IMR-90 (cell line): ENCODE data around the gene PRKCE. TPM values are rescaled to one million over a fixed set of nuclear protein-coding genes. Genes with fewer than 3 reads are reported as not detected.

Experiments
- ATAC-seq: fragments of 200-7000 bp; cut with Tn5 transposase; 2 replicates; pipeline ENCODE4 v1.9.1; 2020; ENCODE audit warnings: low read depth, mild to moderate bottlenecking, moderate library complexity
- BruUV-seq: library from RNA; stranded (reverse); fragments of 400-500 nt; replicated peaks from 2 replicates; lab custom pipeline; 2021; lab: Mats Ljungman, UMichigan
- CTCF ChIA-PET: fragments of 300-600 bp; formaldehyde crosslinking; extraction: SDS; loops from one replicate; lab custom pipeline; 2021; ENCODE audit warnings: antibody characterized with exemption; lab: Yijun Ruan, JAX
- POLR2A ChIA-PET: fragments of 300-600 bp; sonication (Branson Sonifier 250); formaldehyde crosslinking; loops from one replicate; lab custom pipeline; 2022; ENCODE audit warnings: antibody characterized with exemption; ENCODE audit not compliant: unreplicated experiment; lab: Charles Lee
- DNase-seq: peaks from one replicate; pipeline ENCODE4 v3.0.0; 2013
- H2AFZ ChIP-seq: replicated peaks from 2 replicates; pipeline ENCODE3; 2013; ENCODE audit warnings: low read length, mild to moderate bottlenecking; ENCODE audit not compliant: poor library complexity
- H2AK5ac ChIP-seq: 2 replicates; pipeline ENCODE4 v1.6.1; 2013; ENCODE audit warnings: low read depth, low read length, inconsistent platforms
- H2AK9ac ChIP-seq: replicated peaks from 2 replicates; pipeline ENCODE3; 2013; ENCODE audit warnings: mild to moderate bottlenecking, low read depth, low read length, moderate library complexity; ENCODE audit not compliant: poor library complexity
- H2BK120ac ChIP-seq: 2 replicates; pipeline ENCODE4 v1.6.1; 2013; ENCODE audit warnings: low read depth, low read length, inconsistent platforms
- H2BK15ac ChIP-seq: 3 replicates; pipeline ENCODE4 v1.6.1; 2013; ENCODE audit warnings: low read depth, low read length, inconsistent platforms
- H2BK20ac ChIP-seq: 2 replicates; pipeline ENCODE4 v1.6.1; 2013; ENCODE audit warnings: low read depth, mild to moderate bottlenecking, inconsistent platforms, low read length, moderate library complexity
- H2BK5ac ChIP-seq: 2 replicates; pipeline ENCODE4 v1.6.1; 2013; ENCODE audit warnings: mild to moderate bottlenecking, low read depth, low read length, inconsistent platforms; ENCODE audit not compliant: poor library complexity, severe bottlenecking
- H3K14ac ChIP-seq: replicated peaks from 2 replicates; pipeline ENCODE4 v1.6.1; 2013; ENCODE audit warnings: low read depth, low read length, inconsistent platforms
- H3K18ac ChIP-seq: 2 replicates; pipeline ENCODE4 v1.6.1; 2013; ENCODE audit warnings: low read depth, low read length, control low read depth
- H3K23ac ChIP-seq: 2 replicates; pipeline ENCODE4 v1.6.1; 2013; ENCODE audit warnings: low read depth, low read length, inconsistent platforms
- H3K27ac ChIP-seq: 2 replicates; pipeline ENCODE4 v1.5.1; 2013; ENCODE audit warnings: mild to moderate bottlenecking, control low read depth, low read length; ENCODE audit not compliant: insufficient read depth
- H3K27me3 ChIP-seq: 2 replicates; pipeline ENCODE4 v1.6.1; 2013; ENCODE audit warnings: low read length; ENCODE audit not compliant: control insufficient read depth, insufficient read depth
- H3K36me3 ChIP-seq: 2 replicates; pipeline ENCODE4 v1.6.1; 2013; ENCODE audit warnings: low read length, mixed read lengths; ENCODE audit not compliant: control insufficient read depth, insufficient read depth
- H3K4ac ChIP-seq: 2 replicates; pipeline ENCODE4 v1.6.1; 2013; ENCODE audit warnings: low read depth, low read length, inconsistent platforms
- H3K4me1 ChIP-seq: 2 replicates; pipeline ENCODE4 v1.6.1; 2013; ENCODE audit warnings: low read length, mixed read lengths; ENCODE audit not compliant: control insufficient read depth, insufficient read depth
- H3K4me2 ChIP-seq: 2 replicates; pipeline ENCODE4 v1.6.1; 2013; ENCODE audit warnings: low read depth, mild to moderate bottlenecking, control low read depth, low read length, moderate library complexity
- H3K4me3 ChIP-seq: 2 replicates; pipeline ENCODE4 v1.5.1; 2013; ENCODE audit warnings: low read depth, mild to moderate bottlenecking, control low read depth, low read length, moderate library complexity; ENCODE audit not compliant: insufficient read depth
- H3K56ac ChIP-seq: 2 replicates; pipeline ENCODE4 v1.6.1; 2013; ENCODE audit warnings: low read length, inconsistent platforms; ENCODE audit not compliant: insufficient read depth; ENCODE audit errors: extremely low read depth
- H3K79me1 ChIP-seq, 2 experiments: 2 replicates each; pipeline ENCODE4 v1.6.1; 2013; ENCODE audit warnings: low read length in 2 of 2, inconsistent platforms in 1 of 2, low read depth in 1 of 2
- H3K9ac ChIP-seq: 2 replicates; pipeline ENCODE4 v1.6.1; 2013; ENCODE audit warnings: low read depth, low read length, control low read depth
- H3K9me1 ChIP-seq: 2 replicates; pipeline ENCODE4 v1.6.1; 2013; ENCODE audit warnings: low read length, inconsistent platforms; ENCODE audit not compliant: insufficient read depth
- H3K9me3 ChIP-seq: 2 replicates; pipeline ENCODE4 v1.6.1; 2013; ENCODE audit warnings: low read length; ENCODE audit not compliant: control insufficient read depth, insufficient read depth
- H4K20me1 ChIP-seq: 2 replicates; pipeline ENCODE4 v1.6.1; 2013; ENCODE audit warnings: low read length, inconsistent platforms; ENCODE audit not compliant: insufficient read depth
- H4K5ac ChIP-seq: 2 replicates; pipeline ENCODE4 v1.6.1; 2013; ENCODE audit warnings: mild to moderate bottlenecking, low read depth, low read length, control low read depth
- H4K8ac ChIP-seq, 2 experiments: 2 replicates each; pipeline ENCODE4 v1.6.1; 2013; ENCODE audit warnings: low read depth in 2 of 2, low read length in 2 of 2, control low read depth in 1 of 2, inconsistent platforms in 1 of 2
- H4K91ac ChIP-seq: 2 replicates; pipeline ENCODE4 v1.6.1; 2013; ENCODE audit warnings: low read depth, low read length, inconsistent platforms; ENCODE audit not compliant: insufficient read depth
- BHLHE40 ChIP-seq: fragments of 150-350 bp; IDR thresholded peaks from 2 replicates; pipeline ENCODE4 v1.6.1; 2016; ENCODE audit warnings: mild to moderate bottlenecking, low read depth, low read length
- CEBPB ChIP-seq: IDR thresholded peaks from 2 replicates; pipeline ENCODE4 v1.6.1; 2012; ENCODE audit warnings: low read depth, low read length, improper control_type of control experiment
- CTCF ChIP-seq: conservative IDR thresholded peaks from 2 replicates; pipeline ENCODE4 v1.5.1; 2012; ENCODE audit warnings: mild to moderate bottlenecking, low read depth, low read length, improper control_type of control experiment
- ELK1 ChIP-seq: fragments of 150-350 bp; IDR thresholded peaks from 2 replicates; pipeline ENCODE4 v1.6.1; 2016; ENCODE audit warnings: low read depth, mild to moderate bottlenecking, low read length, moderate library complexity, borderline replicate concordance
- FOS ChIP-seq: fragments of 150-350 bp; IDR thresholded peaks from 2 replicates; pipeline ENCODE4 v1.6.1; 2016; ENCODE audit warnings: low read depth, low read length
- MXI1 ChIP-seq: IDR thresholded peaks from 2 replicates; pipeline ENCODE4 v1.6.1; 2012; ENCODE audit warnings: low read depth, mild to moderate bottlenecking, low read length, moderate library complexity, borderline replicate concordance
- NFE2L2 ChIP-seq: fragments of 150-350 bp; IDR thresholded peaks from 2 replicates; pipeline ENCODE4 v1.6.1; 2016; ENCODE audit warnings: low read depth, mild to moderate bottlenecking, low read length
- POLR2A ChIP-seq: IDR thresholded peaks from 2 replicates; pipeline ENCODE4 v1.6.1; 2012; ENCODE audit warnings: mild to moderate bottlenecking, low read depth, low read length
- RAD21 ChIP-seq: IDR thresholded peaks from 2 replicates; pipeline ENCODE4 v1.6.1; 2012; ENCODE audit warnings: low read length, improper control_type of control experiment
- RFX5 ChIP-seq: IDR thresholded peaks from 2 replicates; pipeline ENCODE4 v1.8.0; 2012; ENCODE audit warnings: low read depth, mild to moderate bottlenecking, low read length, moderate library complexity
- SMC3 ChIP-seq: fragments of 150-350 bp; IDR thresholded peaks from 2 replicates; pipeline ENCODE4 v1.6.1; 2016; ENCODE audit warnings: low read depth, mild to moderate bottlenecking, antibody characterized with exemption, low read length, moderate library complexity
- USF2 ChIP-seq: fragments of 150-350 bp; IDR thresholded peaks from 2 replicates; pipeline ENCODE4 v1.6.1; 2017; ENCODE audit warnings: mild to moderate bottlenecking, antibody characterized with exemption, low read length, low read depth
- WGBS, 2 experiments: methylation state at CpG; one replicate each; pipeline versions ENCODE4 v1.1.5 to v1.1.7; 2013; ENCODE audit warnings: missing lambda C conversion rate in 2 of 2; ENCODE audit not compliant: insufficient read length in 1 of 2; ENCODE audit errors: extremely low coverage in 2 of 2; 5-methylcytosine and 5-hydroxymethylcytosine counted together
- dilution Hi-C: fragments of 300-500 bp; cut with HindIII; formaldehyde crosslinking; loops from one replicate; pipeline ENCODE4 v1.14.3; 2018; ENCODE audit warnings: low sequenced_read_pairs; ENCODE audit not compliant: unreplicated experiment
- in situ Hi-C: fragments of 300-500 bp; cut with MboI; formaldehyde crosslinking; loops from 3 replicates; pipeline ENCODE4 v1.14.3; 2019; ENCODE audit warnings: low sequenced_read_pairs, inconsistent platforms, mixed read lengths
- intact Hi-C: fragments of 100-400 bp; cut with micrococcal nuclease; formaldehyde crosslinking; loops from 2 replicates; pipeline ENCODE4 v1.10.0; 2022
- polyA plus RNA-seq, 3 experiments: library from polyadenylated mRNA; depleted of rRNA; stranded (reverse); fragments of >200 nt; gene quantifications; 2 replicates each; pipeline ENCODE4 v1.2.3, GENCODE V29; 2012; ENCODE audit warnings: low replicate concordance in 1 of 3
- total RNA-seq: library from RNA; depleted of rRNA; stranded (reverse); fragments of >200 nt; gene quantifications from 2 replicates; pipeline ENCODE4 v1.2.3, GENCODE V29; 2012

The PRKCE gene
- total and polyA plus RNA-seq, 2 of the 4 experiments (the other 2 are of a cell fraction), result 8.1 to 32.4 TPM

GRCh38 chr2:45745231-45745630, 93.8 kb downstream of the PRKCE start (continued):
- no peak for TF ChIP-seq ELK1
- TF ChIP-seq RAD21, result no peak
- no peak for TF ChIP-seq MXI1

GRCh38 chr2:45746888-45747287, 95.4 kb downstream of the PRKCE start:
- POLR2A ChIA-PET, result no interaction called here
- dilution Hi-C loops, result no loop called here
- Histone ChIP-seq H3K9ac (no peak overlapping the region), H4K91ac (no peak overlapping the region), H2AK9ac (no peak overlapping the region), H3K4me3 (no peak overlapping the region), H2BK15ac (no peak overlapping the region), H2BK120ac (no peak overlapping the region), H3K23ac (no peak overlapping the region), H4K5ac (no peak overlapping the region), H3K14ac (no peak overlapping the region), H3K4me1 (no peaks in the 10 kb centered on the region; the same call in 1 of the 2 replicates), H2BK5ac (no peak overlapping the region), H4K20me1 (no peaks in the 10 kb centered on the region; the same call in 1 of the 2 replicates), H3K18ac (no peak overlapping the region), H3K56ac (no peak overlapping the region), H2BK20ac (no peak overlapping the region), H4K8ac (no peak overlapping the region), H3K4me2 (no peak overlapping the region), H3K4ac (no peak overlapping the region), H3K9me1 (no peaks in the 10 kb centered on the region), H3K27me3 (no peaks in the 10 kb centered on the region), H2AK5ac (no peak overlapping the region), H3K36me3 (no peaks in the 10 kb centered on the region), H2AFZ (no peak overlapping the region), H3K27ac (no peak overlapping the region), H3K79me1 (peaks cover 4 to 5% of the 10 kb centered on the region in 2 experiments; a peak in 3 of 4 replicates), H3K9me3 (no peaks in the 10 kb centered on the region; the same call in 1 of the 2 replicates)
- in situ Hi-C loops, result no loop called here
- intact Hi-C loops, result no loop called here
- no TSS peak for BruUV-seq
- ATAC-seq, result no peak
- CTCF ChIA-PET, result no interaction called here
- no CpG with 5 or more reads among the region's 4 CpGs for WGBS, 2 experiments
- no peak for DNase-seq
- TF ChIP-seq BHLHE40 (no peak), FOS (no peak), CEBPB (no peak), USF2 (no peak), POLR2A (no peak), CTCF (no peak), MXI1 (no peak), RFX5 (no peak), ELK1 (no peak), NFE2L2 (no peak), SMC3 (no peak), RAD21 (no peak)
